Activated CD8-positive, alpha-beta T cell treated with anti-CD3 and anti-CD28 coated beads for 36 hours (primary cell): ENCODE results near the gene MRAP. TPM values are rescaled to one million over a fixed set of nuclear protein-coding genes. Genes with fewer than 3 reads are reported as not detected.

ENCODE experiments used
- ATAC-seq: fragments of 200-7000 bp; cut with Tn5 transposase; one replicate; pipeline ENCODE4 v1.10.0; 2021; ENCODE audit warnings: mild to moderate bottlenecking, moderate library complexity
- CTCF ChIA-PET: fragments of 350-600 bp; sonication (Branson Sonifier 250); formaldehyde crosslinking; loops from one replicate; lab custom pipeline; 2021; ENCODE audit warnings: antibody characterized with exemption; lab: Charles Lee
- POLR2A ChIA-PET: fragments of 350-600 bp; sonication (Branson Sonifier 250); formaldehyde crosslinking; loops from one replicate; lab custom pipeline; 2021; ENCODE audit warnings: antibody characterized with exemption; lab: Charles Lee
- DNase-seq: peaks from one replicate; pipeline ENCODE4 v3.0.0-alpha.2; 2020
- H3K27ac Mint-ChIP-seq: one replicate; pipeline ENCODE4 v1.8.0; 2021; ENCODE audit warnings: mild to moderate bottlenecking, mixed read lengths
- H3K27me3 Mint-ChIP-seq: one replicate; pipeline ENCODE4 v1.8.0; 2021; ENCODE audit warnings: mixed read lengths
- H3K36me3 Mint-ChIP-seq: one replicate; pipeline ENCODE4 v1.8.0; 2021; ENCODE audit warnings: low read depth, mixed read lengths
- H3K4me1 Mint-ChIP-seq: one replicate; pipeline ENCODE4 v1.8.0; 2021; ENCODE audit warnings: low read depth, mixed read lengths
- H3K4me3 Mint-ChIP-seq: one replicate; pipeline ENCODE4 v1.8.0; 2021; ENCODE audit warnings: mild to moderate bottlenecking, moderate library complexity, mixed read lengths
- H3K9me3 Mint-ChIP-seq: one replicate; pipeline ENCODE4 v1.8.0; 2021; ENCODE audit warnings: mixed read lengths
- CTCF ChIP-seq: fragments of 200-600 bp; IDR thresholded peaks from one replicate; pipeline ENCODE4 v1.8.0; 2022; ENCODE audit warnings: antibody characterized with exemption, mild to moderate bottlenecking
- intact Hi-C: fragments of 100-400 bp; cut with micrococcal nuclease; formaldehyde crosslinking; loops from one replicate; pipeline ENCODE4 v1.10.0; 2022
- total RNA-seq, 2 experiments: library from RNA; stranded (reverse); gene quantifications; one replicate each; pipeline ENCODE4 v1.2.3, GENCODE V29; 2021

Gene MRAP
- total RNA-seq, 2 experiments from 2014 or later = not detected

GRCh38 chr21:32279377-32279680 lies 19.3 kb upstream of the MRAP start:
- peaks cover 11% of the 10 kb centered on the region for H3K4me1 Mint-ChIP-seq
- intact Hi-C loops = no loop called here
- no peaks in the 10 kb centered on the region for H3K9me3 Mint-ChIP-seq
- POLR2A ChIA-PET = interaction anchor here (0.8 to 1.8 kb wide), 3 partner anchors 12 to 332 kb away, joined by 3 to 8 read pairs (median 3); partner anchors contain the start of genes CFAP298 and MRAP
- CTCF ChIA-PET = interaction anchor here (1.3 to 1.6 kb wide), 4 partner anchors 10 to 320 kb away, joined by 3 to 5 read pairs (median 4); no protein-coding TSS in a partner anchor
- peak overlapping the region; percentile 95 for H3K27ac Mint-ChIP-seq
- peak overlapping the region; percentile 100 for H3K4me3 Mint-ChIP-seq
- H3K27me3 Mint-ChIP-seq = no peaks in the 10 kb centered on the region
- peaks cover 14% of the 10 kb centered on the region for H3K36me3 Mint-ChIP-seq
- no peak for DNase-seq
- TF ChIP-seq CTCF = no peak
- no peak for ATAC-seq

- DNase-seq (no peak), ATAC-seq (no peak)
- TF ChIP-seq CTCF = no peak
- CTCF ChIA-PET = no interaction called here
- H3K36me3 Mint-ChIP-seq = peaks cover 8% of the 10 kb centered on the region
- no peak overlapping the region for H3K4me3 Mint-ChIP-seq
- intact Hi-C loops = no loop called here
- peaks cover 11% of the 10 kb centered on the region for H3K4me1 Mint-ChIP-seq
- H3K27ac Mint-ChIP-seq = no peak overlapping the region
- no peaks in the 10 kb centered on the region for H3K27me3 Mint-ChIP-seq
- POLR2A ChIA-PET = no interaction called here
- H3K9me3 Mint-ChIP-seq = no peaks in the 10 kb centered on the region
Observed at GRCh38 chr21:32281531-32281930, 17.1 kb upstream of the MRAP start.

GRCh38 chr21:32282992-32283391 lies 15.7 kb upstream of the MRAP start:
- DNase-seq (no peak), ATAC-seq (no peak)
- POLR2A ChIA-PET = no interaction called here
- Mint-ChIP-seq H3K27me3 (no peaks in the 10 kb centered on the region), H3K4me1 (peaks cover 10% of the 10 kb centered on the region), H3K27ac (no peak overlapping the region), H3K9me3 (no peaks in the 10 kb centered on the region), H3K4me3 (no peak overlapping the region), H3K36me3 (peaks cover 8% of the 10 kb centered on the region)
- intact Hi-C loops = no loop called here
- TF ChIP-seq CTCF = no peak
- CTCF ChIA-PET = no interaction called here

GRCh38 chr21:32285476-32285875 lies 13.2 kb upstream of the MRAP start:
- Mint-ChIP-seq H3K4me1 (peaks cover 1% of the 10 kb centered on the region), H3K27ac (no peak overlapping the region), H3K4me3 (no peak overlapping the region), H3K36me3 (no peaks in the 10 kb centered on the region), H3K9me3 (no peaks in the 10 kb centered on the region), H3K27me3 (no peaks in the 10 kb centered on the region)
- ATAC-seq (no peak), DNase-seq (no peak)
- CTCF ChIA-PET = no interaction called here
- intact Hi-C loops = no loop called here
- POLR2A ChIA-PET = no interaction called here
- no peak for TF ChIP-seq CTCF

GRCh38 chr21:32297449-32297848 lies 1.2 kb upstream of the MRAP start:
- intact Hi-C loops = no loop called here
- no peak overlapping the region for H3K27ac Mint-ChIP-seq
- H3K27me3 Mint-ChIP-seq = no peaks in the 10 kb centered on the region
- H3K4me3 Mint-ChIP-seq = no peak overlapping the region
- H3K36me3 Mint-ChIP-seq = peaks cover 15% of the 10 kb centered on the region
- POLR2A ChIA-PET = no interaction called here
- CTCF ChIA-PET = no interaction called here
- no peak for TF ChIP-seq CTCF
- DNase-seq = no peak
- ATAC-seq = no peak
- no peaks in the 10 kb centered on the region for H3K4me1 Mint-ChIP-seq
- H3K9me3 Mint-ChIP-seq = no peaks in the 10 kb centered on the region
